ENCODE data around the gene TM4SF18. TPM values are rescaled to one million over a fixed set of nuclear protein-coding genes. Genes with fewer than 3 reads are reported as not detected.

Gene TM4SF18
- total RNA-seq, 1 donor from 2014 or later: not detected

DNA sequence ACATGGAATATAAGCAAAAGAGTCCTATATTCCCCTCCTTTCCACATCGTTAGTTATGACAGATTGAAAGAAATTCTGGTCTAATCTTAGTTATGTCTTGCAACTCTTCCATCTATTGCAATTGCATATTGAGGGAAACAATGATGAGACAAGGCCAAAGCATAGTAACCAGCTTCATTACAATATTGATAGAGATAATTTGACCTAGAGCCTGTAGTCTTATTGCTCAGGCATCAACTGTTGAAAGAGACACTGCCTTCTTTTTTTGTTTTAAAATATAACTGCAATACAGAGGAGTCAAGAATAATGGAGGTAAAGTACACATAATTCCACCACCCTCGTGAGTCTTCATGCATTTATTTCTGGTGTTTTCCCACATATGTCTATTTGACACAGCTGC is 2.0 kb downstream of the TM4SF18 start:
- intact Hi-C loops (cut with micrococcal nuclease): no loop called here

DNA sequence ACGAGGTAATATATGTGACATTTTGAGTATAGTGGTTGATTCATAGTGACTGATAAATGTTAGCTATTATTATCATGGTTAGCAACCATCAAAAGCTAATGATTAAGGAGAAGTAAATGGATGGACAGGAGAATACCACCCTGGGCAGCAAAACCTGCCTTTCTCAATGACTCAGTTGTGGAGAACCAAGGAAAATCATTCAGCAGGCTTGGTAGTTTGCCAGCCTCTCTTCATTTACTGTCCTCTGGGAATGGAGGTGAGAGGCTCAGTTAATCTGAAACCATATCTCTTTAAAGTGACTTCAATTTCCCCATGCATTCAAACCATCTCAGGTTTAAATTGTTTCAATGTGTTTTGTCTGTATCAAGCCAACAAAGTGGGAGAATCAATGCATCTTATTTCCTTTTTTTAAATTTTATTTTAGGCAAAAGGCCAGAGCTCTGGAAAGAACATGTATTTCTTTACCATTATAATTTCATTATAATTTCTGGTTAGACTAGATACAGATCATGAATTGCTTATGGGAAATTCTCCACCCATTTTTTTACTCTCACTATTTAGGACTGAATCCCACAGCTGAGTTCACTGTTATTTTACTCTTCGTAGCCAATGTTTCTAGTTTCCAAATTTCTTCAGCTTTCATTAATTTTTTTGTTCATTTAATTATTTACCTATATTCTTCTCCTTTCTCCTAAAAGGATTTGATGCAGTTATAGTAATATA is 2.7 kb downstream of the TM4SF18 start:
- intact Hi-C loops (cut with micrococcal nuclease): no loop called here

- intact Hi-C loops (cut with micrococcal nuclease): no loop called here
Observed at GRCh38 chr3:149327156-149327555, 6.3 kb downstream of the TM4SF18 start.

- intact Hi-C loops (cut with micrococcal nuclease): no loop called here
Observed at GRCh38 chr3:149325581-149325980, 7.9 kb downstream of the TM4SF18 start.

GRCh38 chr3:149324332-149324731 is 9.1 kb downstream of the TM4SF18 start:
- intact Hi-C loops (cut with micrococcal nuclease): no loop called here

DNA sequence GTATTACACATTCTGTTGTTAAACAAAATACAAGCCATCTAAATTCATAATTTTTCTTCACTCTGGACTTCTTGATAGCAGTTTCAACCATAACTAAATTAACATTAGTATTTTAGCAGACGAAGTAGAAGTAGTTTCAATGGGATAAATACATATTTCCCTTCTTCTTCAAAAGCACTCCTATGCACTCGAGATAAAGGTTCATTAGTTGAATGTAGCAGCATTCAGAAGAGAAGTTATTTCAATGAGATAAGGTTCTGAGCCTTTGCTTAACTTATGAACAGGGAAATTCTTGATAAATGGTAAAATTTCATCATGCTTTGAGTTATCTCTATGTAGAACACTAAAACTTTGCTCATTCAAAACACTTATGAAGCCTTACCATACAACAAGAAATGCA is 11.8 kb downstream of the TM4SF18 start:
- intact Hi-C loops (cut with micrococcal nuclease): no loop called here

DNA sequence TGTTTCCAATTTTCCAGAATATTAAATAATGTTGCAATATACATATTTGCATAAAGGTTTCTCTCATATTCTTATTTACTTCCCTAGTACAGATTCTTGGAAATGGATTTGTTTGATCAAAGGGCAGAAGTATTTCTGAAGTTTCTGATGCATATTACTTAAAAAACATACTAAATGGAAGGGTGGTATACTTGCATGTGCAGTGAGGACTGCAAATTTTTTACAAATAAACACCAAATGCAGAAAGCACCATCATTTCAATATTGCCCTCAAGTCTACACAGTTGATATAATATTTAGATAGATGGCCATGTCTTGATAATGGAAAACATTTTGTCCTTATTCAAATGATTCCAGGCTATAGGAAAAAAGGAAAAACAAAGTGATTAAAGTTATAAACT is 12.3 kb downstream of the TM4SF18 start:
- intact Hi-C loops (cut with micrococcal nuclease): no loop called here

GRCh38 chr3:149319750-149320149 is 13.7 kb downstream of the TM4SF18 start:
- intact Hi-C loops (cut with micrococcal nuclease): no loop called here

GRCh38 chr3:149317072-149317471 is 16.4 kb downstream of the TM4SF18 start:
- intact Hi-C loops (cut with micrococcal nuclease): no loop called here

DNA sequence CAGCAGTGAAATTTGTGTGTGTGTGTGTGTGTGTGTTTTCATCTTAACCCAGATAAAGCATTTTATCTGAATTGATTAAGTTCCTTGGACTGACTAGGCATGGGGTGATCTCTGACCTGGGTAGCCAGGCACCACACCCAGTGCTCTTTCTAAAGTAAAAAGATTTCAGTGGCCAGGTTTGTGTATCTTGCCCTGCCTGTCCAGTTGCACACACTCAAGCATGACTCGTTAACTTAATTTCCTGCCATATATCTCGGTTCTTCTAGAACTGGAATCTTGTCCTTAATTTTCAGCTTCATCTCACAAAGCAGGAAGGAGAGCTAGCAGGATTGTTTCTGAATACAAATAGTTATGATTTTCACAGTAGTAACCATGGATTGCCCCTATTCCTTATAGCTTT is 17.0 kb downstream of the TM4SF18 start:
- intact Hi-C loops (cut with micrococcal nuclease): no loop called here

- intact Hi-C loops (cut with micrococcal nuclease): no loop called here
Observed at GRCh38 chr3:149315694-149316093, 17.7 kb downstream of the TM4SF18 start.

GRCh38 chr3:149314807-149315578 is 18.4 kb downstream of the TM4SF18 start:
- intact Hi-C loops (cut with micrococcal nuclease): no loop called here

DNA sequence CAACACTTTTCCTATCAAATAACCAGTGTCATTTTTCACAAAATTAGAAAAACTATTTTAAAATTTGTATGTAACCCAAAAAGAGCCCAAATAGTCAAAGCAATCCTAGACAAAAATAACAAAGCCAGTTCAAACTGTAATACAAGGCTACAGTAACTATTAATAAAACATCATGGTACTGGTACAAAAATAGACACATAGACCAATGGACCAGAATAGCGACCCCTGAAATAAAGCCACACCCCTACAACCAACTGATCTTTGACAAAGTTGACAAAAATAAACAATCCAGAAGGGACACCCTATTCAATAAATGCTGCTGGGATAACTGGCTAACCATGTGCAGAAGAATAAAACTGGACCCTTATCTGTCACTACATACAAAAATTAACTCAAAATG is 19.9 kb downstream of the TM4SF18 start:
- intact Hi-C loops (cut with micrococcal nuclease): no loop called here

GRCh38 chr3:149310796-149311534 is 22.5 kb downstream of the TM4SF18 start:
- intact Hi-C loops (cut with micrococcal nuclease): no loop called here

- intact Hi-C loops (cut with micrococcal nuclease): no loop called here
Observed at GRCh38 chr3:149307435-149307783, 26.0 kb downstream of the TM4SF18 start.

GRCh38 chr3:149306751-149307434 is 26.5 kb downstream of the TM4SF18 start:
- intact Hi-C loops (cut with micrococcal nuclease): no loop called here

- intact Hi-C loops (cut with micrococcal nuclease): no loop called here
Observed at GRCh38 chr3:149305376-149305775, 28.1 kb downstream of the TM4SF18 start.

DNA sequence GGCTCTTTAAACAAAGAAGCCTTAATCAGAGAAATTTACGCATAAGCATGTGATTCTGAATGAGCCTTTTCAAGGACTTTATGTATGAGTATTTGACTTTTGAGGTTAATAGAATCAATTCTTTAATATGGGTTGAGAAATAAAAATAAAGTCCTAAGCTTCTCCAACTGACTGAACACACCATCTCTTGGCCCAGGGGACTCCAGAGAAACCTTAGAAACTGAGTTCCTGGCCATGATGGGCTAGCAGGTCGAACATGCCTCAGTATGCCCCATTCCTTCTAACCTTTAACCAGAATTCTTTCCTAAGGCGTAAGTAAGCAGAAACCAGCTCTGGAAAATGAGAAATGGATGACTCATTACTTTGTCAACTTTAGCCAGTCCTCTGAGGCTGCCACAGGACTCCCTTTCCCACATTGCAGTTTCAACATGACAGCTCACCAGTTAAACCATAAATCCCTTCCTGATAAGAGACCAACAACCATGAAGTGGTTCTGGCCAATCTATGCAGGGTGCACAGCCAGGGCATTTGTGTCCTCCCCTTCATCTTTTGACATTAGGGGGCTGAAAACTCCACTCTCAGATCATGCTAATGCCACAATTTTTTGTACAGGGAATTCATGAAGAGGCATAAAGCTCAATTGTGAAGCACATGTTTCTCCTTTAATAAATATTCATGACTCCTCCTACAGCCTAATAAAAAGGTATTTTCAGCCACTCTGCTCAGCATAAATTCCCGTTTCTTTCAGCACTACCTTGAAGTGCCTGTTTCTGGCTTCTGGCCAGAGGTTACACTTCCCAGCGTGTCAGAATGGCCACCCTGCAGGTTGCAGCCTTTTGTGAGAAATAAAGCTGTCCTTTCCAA is 33.3 kb downstream of the TM4SF18 start:
- intact Hi-C loops (cut with micrococcal nuclease): no loop called here

DNA sequence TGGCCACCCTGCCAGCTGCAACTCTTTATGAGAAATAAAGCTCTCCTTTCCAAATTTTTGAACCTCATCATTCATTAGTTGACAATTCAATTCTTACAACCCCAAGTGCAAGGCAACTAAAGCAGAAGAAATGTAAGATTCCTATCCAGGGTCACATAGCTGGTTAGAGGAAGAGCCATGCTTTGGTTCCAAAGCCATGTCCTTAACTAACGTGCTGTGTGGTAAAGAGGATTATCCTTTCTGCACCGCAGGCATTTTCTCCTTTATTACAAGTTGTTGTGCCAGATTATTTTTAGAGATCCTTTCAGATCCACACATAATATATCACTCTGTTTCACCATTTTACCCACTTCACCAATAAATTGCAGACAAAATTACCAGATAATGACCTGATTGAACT is 36.5 kb downstream of the TM4SF18 start:
- intact Hi-C loops (cut with micrococcal nuclease): no loop called here

DNA sequence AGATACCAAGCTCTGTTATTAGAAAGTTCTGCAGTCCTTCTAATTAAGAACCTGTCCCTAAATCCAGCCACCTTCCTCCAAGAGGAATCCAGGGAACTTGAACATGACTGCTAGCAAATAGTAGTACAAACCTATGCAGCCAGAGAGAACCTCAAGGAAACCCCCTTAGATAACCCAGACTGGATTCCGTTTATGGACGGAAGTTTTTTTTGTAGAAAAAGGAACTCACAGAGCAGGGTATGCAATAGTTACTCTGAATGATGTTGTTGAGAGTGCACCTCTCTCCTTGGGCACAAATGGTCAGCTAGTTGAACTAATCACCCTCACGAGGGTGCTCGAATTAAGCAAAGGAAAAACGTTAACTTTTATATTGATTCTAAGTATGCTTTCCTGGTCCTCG is 40.8 kb downstream of the TM4SF18 start:
- intact Hi-C loops (cut with micrococcal nuclease): no loop called here

DNA sequence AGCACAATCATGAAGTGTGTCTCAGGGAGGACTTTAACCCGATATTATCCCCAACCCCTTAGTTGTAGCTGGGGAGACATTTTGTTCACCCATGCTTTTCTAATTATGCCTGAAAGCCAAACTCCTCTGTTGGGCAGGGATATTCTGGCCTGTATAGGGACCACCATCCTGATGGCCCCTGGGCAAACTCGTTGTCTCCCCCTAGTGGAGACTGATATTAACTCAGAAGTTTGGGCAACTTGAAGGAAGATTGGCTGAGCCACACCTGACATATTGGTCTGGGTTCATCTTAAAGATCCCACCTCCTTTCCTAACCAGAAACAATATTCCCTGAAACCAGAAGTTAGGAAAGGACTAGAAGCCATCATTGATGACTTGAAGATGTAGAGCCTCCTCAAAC is 42.3 kb downstream of the TM4SF18 start:
- intact Hi-C loops (cut with micrococcal nuclease): no loop called here

Measured in T-helper 2 cell treated with Interferon-gamma antibody and Interleukin-4, amounts not matched to agents 100 ng/mL and 5 ng/mL, for 36 hours (primary cell).